Measurements from ENCODE around the gene RALBP1. TPM values are rescaled to one million over a fixed set of nuclear protein-coding genes. Genes with fewer than 3 reads are reported as not detected.

Gene RALBP1
- polyA plus RNA-seq, 1 donor (not counting 4 experiments of a cell fraction or from before 2014, with no cell fraction given) = 47.6 TPM

- no peaks in the 10 kb centered on the region for H3K27me3 ChIP-seq (ENCODE audit: control insufficient read depth, extremely low read depth, insufficient read depth, low read length)
- no peaks in the 10 kb centered on the region for H3K9me1 ChIP-seq (ENCODE audit: control insufficient read depth, extremely low read depth, insufficient read depth, low read length)
- peak overlapping the region; percentile 79 for H3K4me2 ChIP-seq (ENCODE audit: control insufficient read depth, extremely low read depth, insufficient read depth, low read depth, low read length)
- no peaks in the 10 kb centered on the region for H3K79me2 ChIP-seq (ENCODE audit: control insufficient read depth, insufficient read depth, low read length)
- no peaks in the 10 kb centered on the region for H3K36me3 ChIP-seq (ENCODE audit: control insufficient read depth in 2 of 2, extremely low read depth in 1 of 2, insufficient read depth in 2 of 2, low read length in 2 of 2)
- H3K27ac ChIP-seq (ENCODE audit: control insufficient read depth, insufficient read depth, low read length) = peak overlapping the region; percentile 91
- H3K4me1 ChIP-seq (ENCODE audit: control insufficient read depth, extremely low read depth, insufficient read depth, low read length) = peaks cover 20% of the 10 kb centered on the region
- FAIRE-seq = no peak
- no peak overlapping the region for H3K4me3 ChIP-seq (ENCODE audit: control insufficient read depth in 2 of 3, extremely low read depth in 1 of 3, insufficient read depth in 2 of 3, low read depth in 1 of 3, low read length in 3 of 3)
- H4K20me1 ChIP-seq (ENCODE audit: control insufficient read depth, extremely low read depth, insufficient read depth, low read length) = no peaks in the 10 kb centered on the region
- peak overlapping the region; percentile 29 for H3K9ac ChIP-seq (ENCODE audit: control insufficient read depth, extremely low read depth, insufficient read depth, low read length)
- peaks cover 2% of the 10 kb centered on the region for H3K9me3 ChIP-seq (ENCODE audit: control insufficient read depth, low read depth, low read length)
- H2AFZ ChIP-seq (ENCODE audit: control insufficient read depth, low read length) = peak overlapping the region; percentile 76
- dilution Hi-C loops (cut with MboI; ENCODE audit: extremely low pct_ligation_motif_present, low sequenced_read_pairs) = no loop called here
- TF ChIP-seq CTCF (optimal IDR thresholded peaks at IDR 0.05 in 1 of 3, IDR thresholded peaks at IDR 0.05 in 1 of 3, conservative IDR thresholded peaks at IDR 0.05 in 1 of 3; ENCODE audit: extremely low read depth in 1 of 3, insufficient read depth in 2 of 3, low read length in 3 of 3) (no peak), EZH2 (IDR thresholded peaks at IDR 0.05; ENCODE audit: low read length) (no peak)
- DNase-seq (ENCODE audit: low read depth, low spot score) = no peak
Observed at GRCh38 chr18:9428301-9428706, 47.0 kb upstream of the RALBP1 start.

DNA sequence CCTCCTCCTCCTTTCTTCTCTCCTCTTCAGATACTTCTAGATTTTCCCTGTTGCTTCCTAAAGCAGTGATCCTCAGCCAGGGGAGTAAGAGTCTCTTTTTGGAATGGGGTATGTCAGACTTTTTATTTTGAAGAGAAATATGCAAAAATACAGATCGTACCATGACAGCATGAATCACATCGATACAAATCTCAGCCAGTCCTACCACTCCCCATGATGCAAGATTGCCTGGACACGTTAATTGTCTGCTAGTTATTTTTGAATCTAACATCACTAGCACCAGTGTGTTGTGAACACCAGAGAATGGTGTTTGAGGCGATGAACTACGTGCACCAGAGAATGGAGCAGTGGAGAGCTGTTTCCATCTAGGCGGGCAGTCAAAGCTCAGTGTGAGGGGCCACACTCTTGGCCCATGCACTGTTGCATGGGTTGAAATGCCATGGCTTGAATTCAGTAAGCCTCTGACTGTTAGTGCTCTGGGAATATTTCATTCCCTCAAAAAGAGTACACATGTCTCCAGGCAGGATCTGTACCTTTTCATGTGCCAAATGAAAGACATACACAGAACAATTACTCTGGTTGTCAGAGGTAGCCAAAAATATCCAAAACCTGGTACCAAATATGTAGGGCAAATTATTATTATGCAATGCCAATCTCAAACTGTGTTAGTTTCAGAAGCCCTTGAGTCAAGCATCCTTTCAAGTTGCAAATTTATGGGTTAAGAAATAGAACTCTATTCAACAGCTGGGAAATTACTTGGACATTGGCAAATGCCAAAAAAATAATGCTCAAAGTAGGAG lies 46.3 kb upstream of the RALBP1 start:
- DNase-seq (ENCODE audit: low read depth, low spot score) = no peak
- Histone ChIP-seq H3K27ac (ENCODE audit: control insufficient read depth, insufficient read depth, low read length) (peak overlapping the region; percentile 91), H3K9me3 (ENCODE audit: control insufficient read depth, low read depth, low read length) (peaks cover under 1% of the 10 kb centered on the region), H3K79me2 (ENCODE audit: control insufficient read depth, insufficient read depth, low read length) (no peaks in the 10 kb centered on the region), H4K20me1 (ENCODE audit: control insufficient read depth, extremely low read depth, insufficient read depth, low read length) (no peaks in the 10 kb centered on the region), H3K4me3 (ENCODE audit: control insufficient read depth in 2 of 3, extremely low read depth in 1 of 3, insufficient read depth in 2 of 3, low read depth in 1 of 3, low read length in 3 of 3) (peak overlapping the region in 2 of 3 experiments; percentile 36 to 44), H3K4me2 (ENCODE audit: control insufficient read depth, extremely low read depth, insufficient read depth, low read depth, low read length) (peak overlapping the region; percentile 79), H3K4me1 (ENCODE audit: control insufficient read depth, extremely low read depth, insufficient read depth, low read length) (peaks cover 17% of the 10 kb centered on the region), H3K9ac (ENCODE audit: control insufficient read depth, extremely low read depth, insufficient read depth, low read length) (peak overlapping the region; percentile 29), H2AFZ (ENCODE audit: control insufficient read depth, low read length) (peak overlapping the region; percentile 76), H3K9me1 (ENCODE audit: control insufficient read depth, extremely low read depth, insufficient read depth, low read length) (no peaks in the 10 kb centered on the region), H3K27me3 (ENCODE audit: control insufficient read depth, extremely low read depth, insufficient read depth, low read length) (no peaks in the 10 kb centered on the region), H3K36me3 (ENCODE audit: control insufficient read depth in 2 of 2, extremely low read depth in 1 of 2, insufficient read depth in 2 of 2, low read length in 2 of 2) (no peaks in the 10 kb centered on the region)
- no peak for TF ChIP-seq EZH2 (IDR thresholded peaks at IDR 0.05; ENCODE audit: low read length)
- no peak for TF ChIP-seq CTCF (optimal IDR thresholded peaks at IDR 0.05 in 1 of 3, IDR thresholded peaks at IDR 0.05 in 1 of 3, conservative IDR thresholded peaks at IDR 0.05 in 1 of 3; ENCODE audit: extremely low read depth in 1 of 3, insufficient read depth in 2 of 3, low read length in 3 of 3)
- dilution Hi-C loops (cut with MboI; ENCODE audit: extremely low pct_ligation_motif_present, low sequenced_read_pairs) = no loop called here
- peak; percentile 73 for FAIRE-seq
